IMR-90 (cell line): ENCODE results near the gene NPM1. TPM values are rescaled to one million over a fixed set of nuclear protein-coding genes. Genes with fewer than 3 reads are reported as not detected.

ENCODE experiments used
- ATAC-seq: fragments of 200-7000 bp; cut with Tn5 transposase; 2 replicates; pipeline ENCODE4 v1.9.1; 2020; ENCODE audit warnings: low read depth, mild to moderate bottlenecking, moderate library complexity
- BruUV-seq: library from RNA; stranded (reverse); fragments of 400-500 nt; replicated peaks from 2 replicates; lab custom pipeline; 2021; lab: Mats Ljungman, UMichigan
- CTCF ChIA-PET: fragments of 300-600 bp; formaldehyde crosslinking; extraction: SDS; loops from one replicate; lab custom pipeline; 2021; ENCODE audit warnings: antibody characterized with exemption; lab: Yijun Ruan, JAX
- POLR2A ChIA-PET: fragments of 300-600 bp; sonication (Branson Sonifier 250); formaldehyde crosslinking; loops from one replicate; lab custom pipeline; 2022; ENCODE audit warnings: antibody characterized with exemption; ENCODE audit not compliant: unreplicated experiment; lab: Charles Lee
- DNase-seq: peaks from one replicate; pipeline ENCODE4 v3.0.0; 2013
- H2AFZ ChIP-seq: replicated peaks from 2 replicates; pipeline ENCODE3; 2013; ENCODE audit warnings: low read length, mild to moderate bottlenecking; ENCODE audit not compliant: poor library complexity
- H2AK5ac ChIP-seq: 2 replicates; pipeline ENCODE4 v1.6.1; 2013; ENCODE audit warnings: low read depth, low read length, inconsistent platforms
- H2AK9ac ChIP-seq: replicated peaks from 2 replicates; pipeline ENCODE3; 2013; ENCODE audit warnings: mild to moderate bottlenecking, low read depth, low read length, moderate library complexity; ENCODE audit not compliant: poor library complexity
- H2BK120ac ChIP-seq: 2 replicates; pipeline ENCODE4 v1.6.1; 2013; ENCODE audit warnings: low read depth, low read length, inconsistent platforms
- H2BK15ac ChIP-seq: 3 replicates; pipeline ENCODE4 v1.6.1; 2013; ENCODE audit warnings: low read depth, low read length, inconsistent platforms
- H2BK20ac ChIP-seq: 2 replicates; pipeline ENCODE4 v1.6.1; 2013; ENCODE audit warnings: low read depth, mild to moderate bottlenecking, inconsistent platforms, low read length, moderate library complexity
- H2BK5ac ChIP-seq: 2 replicates; pipeline ENCODE4 v1.6.1; 2013; ENCODE audit warnings: mild to moderate bottlenecking, low read depth, low read length, inconsistent platforms; ENCODE audit not compliant: poor library complexity, severe bottlenecking
- H3K14ac ChIP-seq: replicated peaks from 2 replicates; pipeline ENCODE4 v1.6.1; 2013; ENCODE audit warnings: low read depth, low read length, inconsistent platforms
- H3K18ac ChIP-seq: 2 replicates; pipeline ENCODE4 v1.6.1; 2013; ENCODE audit warnings: low read depth, low read length, control low read depth
- H3K23ac ChIP-seq: 2 replicates; pipeline ENCODE4 v1.6.1; 2013; ENCODE audit warnings: low read depth, low read length, inconsistent platforms
- H3K27ac ChIP-seq: 2 replicates; pipeline ENCODE4 v1.5.1; 2013; ENCODE audit warnings: mild to moderate bottlenecking, control low read depth, low read length; ENCODE audit not compliant: insufficient read depth
- H3K27me3 ChIP-seq: 2 replicates; pipeline ENCODE4 v1.6.1; 2013; ENCODE audit warnings: low read length; ENCODE audit not compliant: control insufficient read depth, insufficient read depth
- H3K36me3 ChIP-seq: 2 replicates; pipeline ENCODE4 v1.6.1; 2013; ENCODE audit warnings: low read length, mixed read lengths; ENCODE audit not compliant: control insufficient read depth, insufficient read depth
- H3K4ac ChIP-seq: 2 replicates; pipeline ENCODE4 v1.6.1; 2013; ENCODE audit warnings: low read depth, low read length, inconsistent platforms
- H3K4me1 ChIP-seq: 2 replicates; pipeline ENCODE4 v1.6.1; 2013; ENCODE audit warnings: low read length, mixed read lengths; ENCODE audit not compliant: control insufficient read depth, insufficient read depth
- H3K4me2 ChIP-seq: 2 replicates; pipeline ENCODE4 v1.6.1; 2013; ENCODE audit warnings: low read depth, mild to moderate bottlenecking, control low read depth, low read length, moderate library complexity
- H3K4me3 ChIP-seq: 2 replicates; pipeline ENCODE4 v1.5.1; 2013; ENCODE audit warnings: low read depth, mild to moderate bottlenecking, control low read depth, low read length, moderate library complexity; ENCODE audit not compliant: insufficient read depth
- H3K56ac ChIP-seq: 2 replicates; pipeline ENCODE4 v1.6.1; 2013; ENCODE audit warnings: low read length, inconsistent platforms; ENCODE audit not compliant: insufficient read depth; ENCODE audit errors: extremely low read depth
- H3K79me1 ChIP-seq, 2 experiments: 2 replicates each; pipeline ENCODE4 v1.6.1; 2013; ENCODE audit warnings: low read length in 2 of 2, inconsistent platforms in 1 of 2, low read depth in 1 of 2
- H3K9ac ChIP-seq: 2 replicates; pipeline ENCODE4 v1.6.1; 2013; ENCODE audit warnings: low read depth, low read length, control low read depth
- H3K9me1 ChIP-seq: 2 replicates; pipeline ENCODE4 v1.6.1; 2013; ENCODE audit warnings: low read length, inconsistent platforms; ENCODE audit not compliant: insufficient read depth
- H3K9me3 ChIP-seq: 2 replicates; pipeline ENCODE4 v1.6.1; 2013; ENCODE audit warnings: low read length; ENCODE audit not compliant: control insufficient read depth, insufficient read depth
- H4K20me1 ChIP-seq: 2 replicates; pipeline ENCODE4 v1.6.1; 2013; ENCODE audit warnings: low read length, inconsistent platforms; ENCODE audit not compliant: insufficient read depth
- H4K5ac ChIP-seq: 2 replicates; pipeline ENCODE4 v1.6.1; 2013; ENCODE audit warnings: mild to moderate bottlenecking, low read depth, low read length, control low read depth
- H4K8ac ChIP-seq, 2 experiments: 2 replicates each; pipeline ENCODE4 v1.6.1; 2013; ENCODE audit warnings: low read depth in 2 of 2, low read length in 2 of 2, control low read depth in 1 of 2, inconsistent platforms in 1 of 2
- H4K91ac ChIP-seq: 2 replicates; pipeline ENCODE4 v1.6.1; 2013; ENCODE audit warnings: low read depth, low read length, inconsistent platforms; ENCODE audit not compliant: insufficient read depth
- BHLHE40 ChIP-seq: fragments of 150-350 bp; IDR thresholded peaks from 2 replicates; pipeline ENCODE4 v1.6.1; 2016; ENCODE audit warnings: mild to moderate bottlenecking, low read depth, low read length
- CEBPB ChIP-seq: IDR thresholded peaks from 2 replicates; pipeline ENCODE4 v1.6.1; 2012; ENCODE audit warnings: low read depth, low read length, improper control_type of control experiment
- ELK1 ChIP-seq: fragments of 150-350 bp; IDR thresholded peaks from 2 replicates; pipeline ENCODE4 v1.6.1; 2016; ENCODE audit warnings: low read depth, mild to moderate bottlenecking, low read length, moderate library complexity, borderline replicate concordance
- FOS ChIP-seq: fragments of 150-350 bp; IDR thresholded peaks from 2 replicates; pipeline ENCODE4 v1.6.1; 2016; ENCODE audit warnings: low read depth, low read length
- MAFK ChIP-seq: IDR thresholded peaks from 2 replicates; pipeline ENCODE4 v1.6.1; 2012; ENCODE audit warnings: low read depth, low read length, improper control_type of control experiment
- MAZ ChIP-seq: IDR thresholded peaks from 2 replicates; pipeline ENCODE4 v1.6.1; 2012; ENCODE audit warnings: low read depth, mild to moderate bottlenecking, low read length, improper control_type of control experiment, moderate library complexity, borderline replicate concordance
- MXI1 ChIP-seq: IDR thresholded peaks from 2 replicates; pipeline ENCODE4 v1.6.1; 2012; ENCODE audit warnings: low read depth, mild to moderate bottlenecking, low read length, moderate library complexity, borderline replicate concordance
- NFE2L2 ChIP-seq: fragments of 150-350 bp; IDR thresholded peaks from 2 replicates; pipeline ENCODE4 v1.6.1; 2016; ENCODE audit warnings: low read depth, mild to moderate bottlenecking, low read length
- POLR2A ChIP-seq: IDR thresholded peaks from 2 replicates; pipeline ENCODE4 v1.6.1; 2012; ENCODE audit warnings: mild to moderate bottlenecking, low read depth, low read length
- RAD21 ChIP-seq: IDR thresholded peaks from 2 replicates; pipeline ENCODE4 v1.6.1; 2012; ENCODE audit warnings: low read length, improper control_type of control experiment
- RCOR1 ChIP-seq: IDR thresholded peaks from 2 replicates; pipeline ENCODE4 v1.6.1; 2012; ENCODE audit warnings: mild to moderate bottlenecking, low read length, improper control_type of control experiment; ENCODE audit not compliant: insufficient replicate concordance
- SMC3 ChIP-seq: fragments of 150-350 bp; IDR thresholded peaks from 2 replicates; pipeline ENCODE4 v1.6.1; 2016; ENCODE audit warnings: low read depth, mild to moderate bottlenecking, antibody characterized with exemption, low read length, moderate library complexity
- WGBS, 2 experiments: methylation state at CpG; one replicate each; pipeline versions ENCODE4 v1.1.5 to v1.1.7; 2013; ENCODE audit warnings: missing lambda C conversion rate in 2 of 2; ENCODE audit not compliant: insufficient read length in 1 of 2; ENCODE audit errors: extremely low coverage in 2 of 2; 5-methylcytosine and 5-hydroxymethylcytosine counted together
- dilution Hi-C: fragments of 300-500 bp; cut with HindIII; formaldehyde crosslinking; loops from one replicate; pipeline ENCODE4 v1.14.3; 2018; ENCODE audit warnings: low sequenced_read_pairs; ENCODE audit not compliant: unreplicated experiment
- in situ Hi-C: fragments of 300-500 bp; cut with MboI; formaldehyde crosslinking; loops from 3 replicates; pipeline ENCODE4 v1.14.3; 2019; ENCODE audit warnings: low sequenced_read_pairs, inconsistent platforms, mixed read lengths
- intact Hi-C: fragments of 100-400 bp; cut with micrococcal nuclease; formaldehyde crosslinking; loops from 2 replicates; pipeline ENCODE4 v1.10.0; 2022
- polyA plus RNA-seq, 3 experiments: library from polyadenylated mRNA; depleted of rRNA; stranded (reverse); fragments of >200 nt; gene quantifications; 2 replicates each; pipeline ENCODE4 v1.2.3, GENCODE V29; 2012; ENCODE audit warnings: low replicate concordance in 1 of 3
- total RNA-seq: library from RNA; depleted of rRNA; stranded (reverse); fragments of >200 nt; gene quantifications from 2 replicates; pipeline ENCODE4 v1.2.3, GENCODE V29; 2012
- TF ChIP-seq, protein P1 (sequence below): fragments of 150-350 bp; IDR thresholded peaks from 2 replicates; pipeline ENCODE4 v1.6.1; 2017; ENCODE audit warnings: mild to moderate bottlenecking, antibody characterized with exemption, low read length, low read depth

Gene NPM1
- total and polyA plus RNA-seq, 2 of the 4 experiments (the other 2 are of a cell fraction): 856 to 929 TPM

DNA sequence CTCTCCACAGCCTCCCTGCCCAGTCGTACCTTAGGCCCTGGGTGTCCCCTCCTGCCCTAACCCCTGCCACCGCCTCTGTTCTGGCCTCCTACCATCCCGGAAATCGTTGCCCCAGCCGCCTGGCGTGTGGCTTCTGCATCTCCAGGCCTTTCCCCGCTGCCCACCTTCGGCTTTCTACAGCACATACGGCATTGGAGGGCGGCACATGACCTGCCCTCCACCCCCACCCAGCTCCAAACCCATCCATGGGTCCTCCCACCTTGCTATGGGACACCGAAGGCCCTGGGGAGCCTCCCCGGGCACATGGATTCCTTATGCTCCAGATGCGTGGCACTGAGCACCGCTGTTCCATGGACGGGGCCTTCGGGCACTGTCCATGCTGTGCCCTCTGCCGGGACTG, 63.8 kb downstream of the NPM1 start (continued):
- TF ChIP-seq ELK1 (no peak), CEBPB (no peak), POLR2A (no peak), RAD21 (no peak)

DNA sequence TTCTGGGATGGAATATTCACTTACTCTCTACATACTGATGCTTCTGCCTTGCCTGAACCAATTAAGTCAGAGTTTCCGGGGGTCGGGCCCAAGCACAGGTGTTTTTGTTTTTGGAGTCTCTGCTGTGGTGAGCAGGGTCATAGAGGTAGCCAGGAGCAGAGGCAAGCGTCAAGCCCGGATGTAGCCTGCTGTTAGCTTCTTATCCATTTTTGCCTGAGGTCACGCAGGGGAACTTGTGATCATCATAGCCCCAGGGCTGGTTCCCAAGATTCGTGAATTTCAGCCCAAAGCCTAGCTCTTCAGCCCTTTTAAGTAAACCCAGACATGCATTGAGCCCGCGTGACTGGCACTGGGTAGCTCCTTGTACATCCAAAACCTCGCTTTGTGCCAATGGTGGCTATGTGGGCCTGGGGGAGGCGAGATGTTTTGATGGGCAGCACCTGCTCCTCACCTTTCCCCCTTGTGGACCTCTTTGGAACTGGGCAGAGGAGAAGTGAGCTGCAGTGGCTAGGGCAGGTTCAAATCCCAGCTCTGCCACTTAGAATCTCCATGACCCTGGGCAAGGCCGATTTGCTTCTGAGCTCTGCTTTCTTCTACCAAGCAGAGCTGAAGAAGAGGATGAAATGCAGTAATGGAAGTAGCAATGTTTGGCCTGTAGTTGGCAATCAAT, 65.5 kb downstream of the NPM1 start:
- POLR2A ChIA-PET: no interaction called here
- Histone ChIP-seq H4K5ac (no peak overlapping the region), H3K79me1 (no peaks in the 10 kb centered on the region), H3K9me1 (peaks cover 4% of the 10 kb centered on the region; the same call in 1 of the 2 replicates), H2BK15ac (no peak overlapping the region), H2AK9ac (no peak overlapping the region), H3K18ac (no peak overlapping the region), H4K20me1 (no peaks in the 10 kb centered on the region), H3K9me3 (no peaks in the 10 kb centered on the region), H3K14ac (no peak overlapping the region), H2BK120ac (no peak overlapping the region), H3K27ac (no peak overlapping the region), H3K56ac (no peak overlapping the region), H3K27me3 (no peaks in the 10 kb centered on the region; the same call in 1 of the 2 replicates), H4K91ac (no peak overlapping the region), H3K4me2 (no peak overlapping the region), H3K23ac (no peak overlapping the region), H4K8ac (no peak overlapping the region), H2AFZ (no peak overlapping the region), H2BK20ac (no peak overlapping the region), H3K36me3 (no peaks in the 10 kb centered on the region), H3K4ac (no peak overlapping the region), H2AK5ac (no peak overlapping the region), H3K4me1 (peaks cover 6% of the 10 kb centered on the region; the same call in 1 of the 2 replicates), H3K4me3 (no peak overlapping the region), H2BK5ac (no peak overlapping the region), H3K9ac (no peak overlapping the region)
- in situ Hi-C loops: no loop called here
- ATAC-seq (no peak), DNase-seq (no peak)
- CTCF ChIA-PET: interaction anchor here (0.6 kb wide), 1 partner anchor 391 kb away, joined by 3 read pairs; no protein-coding TSS in a partner anchor
- 92% methylated on average over 7 of the region's 11 CpGs; no CpG with 5 or more reads in 1 of the 2 experiments for WGBS, 2 experiments
- intact Hi-C loops: no loop called here
- dilution Hi-C loops: no loop called here
- BruUV-seq: no TSS peak
- TF ChIP-seq SMC3 (no peak), FOS (no peak), ELK1 (no peak), POLR2A (no peak), RCOR1 (no peak), BHLHE40 (no peak), CEBPB (no peak), MAZ (no peak), RAD21 (no peak), NFE2L2 (no peak), MXI1 (no peak), MAFK (no peak)
- TF ChIP-seq, protein P1, sequence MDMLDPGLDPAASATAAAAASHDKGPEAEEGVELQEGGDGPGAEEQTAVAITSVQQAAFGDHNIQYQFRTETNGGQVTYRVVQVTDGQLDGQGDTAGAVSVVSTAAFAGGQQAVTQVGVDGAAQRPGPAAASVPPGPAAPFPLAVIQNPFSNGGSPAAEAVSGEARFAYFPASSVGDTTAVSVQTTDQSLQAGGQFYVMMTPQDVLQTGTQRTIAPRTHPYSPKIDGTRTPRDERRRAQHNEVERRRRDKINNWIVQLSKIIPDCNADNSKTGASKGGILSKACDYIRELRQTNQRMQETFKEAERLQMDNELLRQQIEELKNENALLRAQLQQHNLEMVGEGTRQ: no peak
